Measurements from ENCODE around the gene FOXC1.

DNA sequence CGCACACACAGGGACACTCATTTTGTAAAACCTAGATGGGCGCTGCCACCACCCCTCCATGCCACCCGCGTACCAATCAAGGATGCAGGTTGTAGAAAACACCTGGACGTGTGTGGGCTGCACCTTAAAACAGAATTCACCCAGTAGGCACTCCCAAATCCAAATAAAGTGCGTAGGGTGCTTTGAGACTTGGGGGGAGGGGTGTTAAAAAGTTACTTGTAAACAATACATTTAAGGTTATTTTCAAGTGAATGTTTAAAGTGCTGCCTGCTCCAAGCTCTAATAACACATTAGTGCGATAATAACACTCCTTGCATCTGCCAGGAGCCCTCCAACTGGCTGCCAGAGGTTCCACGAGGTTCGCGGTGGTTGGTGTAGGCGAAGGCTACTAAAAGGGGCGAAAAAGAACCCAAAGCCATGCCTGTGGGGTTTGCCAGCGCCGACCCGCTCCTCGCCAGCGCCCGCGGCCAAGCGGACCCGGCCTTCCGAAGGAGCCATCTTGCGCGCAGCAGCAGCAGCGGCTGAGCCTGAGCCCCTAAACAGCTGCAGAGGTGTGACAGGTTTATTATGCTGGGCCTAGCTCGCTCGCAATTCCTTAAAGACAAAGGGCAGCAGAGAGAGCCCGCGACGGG lies 11.5 kb downstream of the FOXC1 start:
- TF ChIP-seq, protein P1, sequence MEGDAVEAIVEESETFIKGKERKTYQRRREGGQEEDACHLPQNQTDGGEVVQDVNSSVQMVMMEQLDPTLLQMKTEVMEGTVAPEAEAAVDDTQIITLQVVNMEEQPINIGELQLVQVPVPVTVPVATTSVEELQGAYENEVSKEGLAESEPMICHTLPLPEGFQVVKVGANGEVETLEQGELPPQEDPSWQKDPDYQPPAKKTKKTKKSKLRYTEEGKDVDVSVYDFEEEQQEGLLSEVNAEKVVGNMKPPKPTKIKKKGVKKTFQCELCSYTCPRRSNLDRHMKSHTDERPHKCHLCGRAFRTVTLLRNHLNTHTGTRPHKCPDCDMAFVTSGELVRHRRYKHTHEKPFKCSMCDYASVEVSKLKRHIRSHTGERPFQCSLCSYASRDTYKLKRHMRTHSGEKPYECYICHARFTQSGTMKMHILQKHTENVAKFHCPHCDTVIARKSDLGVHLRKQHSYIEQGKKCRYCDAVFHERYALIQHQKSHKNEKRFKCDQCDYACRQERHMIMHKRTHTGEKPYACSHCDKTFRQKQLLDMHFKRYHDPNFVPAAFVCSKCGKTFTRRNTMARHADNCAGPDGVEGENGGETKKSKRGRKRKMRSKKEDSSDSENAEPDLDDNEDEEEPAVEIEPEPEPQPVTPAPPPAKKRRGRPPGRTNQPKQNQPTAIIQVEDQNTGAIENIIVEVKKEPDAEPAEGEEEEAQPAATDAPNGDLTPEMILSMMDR (IDR thresholded peaks at IDR 0.05; ENCODE audit: poor library complexity) = no peak
- no peak for TF ChIP-seq EZH2 (IDR thresholded peaks at IDR 0.05; ENCODE audit: borderline replicate concordance)
- no peak for TF ChIP-seq EZH2phosphoT487 (IDR thresholded peaks at IDR 0.05; ENCODE audit: low read depth, severe bottlenecking, unreplicated experiment)

Data from hepatocyte (in vitro differentiated cells).